SK-N-SH treated with all-trans-retinoic acid at 6 μM for 48 hours (cell line): ENCODE data around the gene BCAT1.

Experiments used
- TOX ChIP-seq: fragments of 250-450 bp; sonication (Bioruptor Pico); IDR thresholded peaks from 2 replicates; pipeline ENCODE4 v1.8.0; 2021; ENCODE audit warnings: mild to moderate bottlenecking, moderate library complexity, borderline replicate concordance
- ZC3H10 ChIP-seq: fragments of 250-450 bp; sonication (Bioruptor Pico); IDR thresholded peaks from 2 replicates; pipeline ENCODE4 v1.5.1; 2021; ENCODE audit warnings: mild to moderate bottlenecking, moderate library complexity
- ZFP3 ChIP-seq: fragments of 250-450 bp; sonication (Bioruptor Pico); IDR thresholded peaks from 2 replicates; pipeline ENCODE4 v1.5.0; 2020; ENCODE audit warnings: mild to moderate bottlenecking, moderate library complexity
- ZNF565 ChIP-seq: fragments of 450-650 bp; formaldehyde crosslinking; conservative IDR thresholded peaks from 2 replicates; pipeline ENCODE4 v1.5.0; 2020; ENCODE audit warnings: low read depth, mild to moderate bottlenecking, moderate library complexity
- TF ChIP-seq, protein P1 (sequence below): fragments of 250-450 bp; sonication (Bioruptor Pico); IDR thresholded peaks from 2 replicates; pipeline ENCODE4 v1.8.0; 2020; ENCODE audit warnings: mild to moderate bottlenecking, moderate library complexity, borderline replicate concordance
- TF ChIP-seq, protein P2 (sequence below): fragments of 250-450 bp; sonication (Bioruptor Pico); IDR thresholded peaks from 2 replicates; pipeline ENCODE4 v1.8.0; 2021; ENCODE audit warnings: low read depth, mild to moderate bottlenecking, moderate library complexity, borderline replicate concordance
- TF ChIP-seq, protein P3 (sequence below): fragments of 250-450 bp; sonication (Bioruptor Pico); IDR thresholded peaks from 2 replicates; pipeline ENCODE4 v1.5.0; 2020; ENCODE audit warnings: mild to moderate bottlenecking, moderate library complexity
- TF ChIP-seq, protein P4 (sequence below): fragments of 250-450 bp; sonication (Bioruptor Pico); IDR thresholded peaks from 2 replicates; pipeline ENCODE4 v1.5.1; 2020; ENCODE audit warnings: low read depth, mild to moderate bottlenecking, moderate library complexity

DNA sequence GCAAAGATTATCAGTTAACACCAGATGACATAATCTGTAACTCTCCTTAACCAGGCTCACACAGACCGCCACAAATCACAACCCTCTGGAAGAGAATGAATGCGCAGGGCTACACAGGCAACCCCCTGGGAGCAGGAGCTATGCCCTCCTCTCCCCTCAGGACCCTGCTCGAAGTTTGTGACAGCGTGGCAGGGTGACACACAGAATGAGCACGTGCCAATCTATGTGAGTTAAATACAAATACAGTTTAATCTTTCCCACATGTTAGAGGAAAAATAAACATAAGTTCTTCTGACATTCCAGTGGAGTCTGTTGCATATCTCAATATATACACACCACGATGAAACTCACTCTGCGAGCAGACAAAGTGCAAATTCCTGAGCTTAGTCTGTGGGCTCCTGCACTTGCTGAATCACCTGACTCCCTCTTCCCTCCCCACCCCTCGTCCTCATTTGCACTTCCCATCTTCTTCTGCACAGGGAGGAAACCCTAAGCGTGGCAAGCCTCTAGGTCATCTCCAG lies 37.6 kb downstream of the BCAT1 start:
- TF ChIP-seq, protein P1, sequence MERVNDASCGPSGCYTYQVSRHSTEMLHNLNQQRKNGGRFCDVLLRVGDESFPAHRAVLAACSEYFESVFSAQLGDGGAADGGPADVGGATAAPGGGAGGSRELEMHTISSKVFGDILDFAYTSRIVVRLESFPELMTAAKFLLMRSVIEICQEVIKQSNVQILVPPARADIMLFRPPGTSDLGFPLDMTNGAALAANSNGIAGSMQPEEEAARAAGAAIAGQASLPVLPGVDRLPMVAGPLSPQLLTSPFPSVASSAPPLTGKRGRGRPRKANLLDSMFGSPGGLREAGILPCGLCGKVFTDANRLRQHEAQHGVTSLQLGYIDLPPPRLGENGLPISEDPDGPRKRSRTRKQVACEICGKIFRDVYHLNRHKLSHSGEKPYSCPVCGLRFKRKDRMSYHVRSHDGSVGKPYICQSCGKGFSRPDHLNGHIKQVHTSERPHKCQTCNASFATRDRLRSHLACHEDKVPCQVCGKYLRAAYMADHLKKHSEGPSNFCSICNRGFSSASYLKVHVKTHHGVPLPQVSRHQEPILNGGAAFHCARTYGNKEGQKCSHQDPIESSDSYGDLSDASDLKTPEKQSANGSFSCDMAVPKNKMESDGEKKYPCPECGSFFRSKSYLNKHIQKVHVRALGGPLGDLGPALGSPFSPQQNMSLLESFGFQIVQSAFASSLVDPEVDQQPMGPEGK (CRISPR knock-in tag), result no peak
- TF ChIP-seq, protein P2, sequence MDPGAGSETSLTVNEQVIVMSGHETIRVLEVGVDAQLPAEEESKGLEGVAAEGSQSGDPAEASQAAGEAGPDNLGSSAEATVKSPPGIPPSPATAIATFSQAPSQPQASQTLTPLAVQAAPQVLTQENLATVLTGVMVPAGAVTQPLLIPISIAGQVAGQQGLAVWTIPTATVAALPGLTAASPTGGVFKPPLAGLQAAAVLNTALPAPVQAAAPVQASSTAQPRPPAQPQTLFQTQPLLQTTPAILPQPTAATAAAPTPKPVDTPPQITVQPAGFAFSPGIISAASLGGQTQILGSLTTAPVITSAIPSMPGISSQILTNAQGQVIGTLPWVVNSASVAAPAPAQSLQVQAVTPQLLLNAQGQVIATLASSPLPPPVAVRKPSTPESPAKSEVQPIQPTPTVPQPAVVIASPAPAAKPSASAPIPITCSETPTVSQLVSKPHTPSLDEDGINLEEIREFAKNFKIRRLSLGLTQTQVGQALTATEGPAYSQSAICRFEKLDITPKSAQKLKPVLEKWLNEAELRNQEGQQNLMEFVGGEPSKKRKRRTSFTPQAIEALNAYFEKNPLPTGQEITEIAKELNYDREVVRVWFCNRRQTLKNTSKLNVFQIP, result no peak
- TF ChIP-seq TOX (CRISPR knock-in tag), result no peak
- TF ChIP-seq ZC3H10 (CRISPR knock-in tag), result no peak
- TF ChIP-seq, protein P3, sequence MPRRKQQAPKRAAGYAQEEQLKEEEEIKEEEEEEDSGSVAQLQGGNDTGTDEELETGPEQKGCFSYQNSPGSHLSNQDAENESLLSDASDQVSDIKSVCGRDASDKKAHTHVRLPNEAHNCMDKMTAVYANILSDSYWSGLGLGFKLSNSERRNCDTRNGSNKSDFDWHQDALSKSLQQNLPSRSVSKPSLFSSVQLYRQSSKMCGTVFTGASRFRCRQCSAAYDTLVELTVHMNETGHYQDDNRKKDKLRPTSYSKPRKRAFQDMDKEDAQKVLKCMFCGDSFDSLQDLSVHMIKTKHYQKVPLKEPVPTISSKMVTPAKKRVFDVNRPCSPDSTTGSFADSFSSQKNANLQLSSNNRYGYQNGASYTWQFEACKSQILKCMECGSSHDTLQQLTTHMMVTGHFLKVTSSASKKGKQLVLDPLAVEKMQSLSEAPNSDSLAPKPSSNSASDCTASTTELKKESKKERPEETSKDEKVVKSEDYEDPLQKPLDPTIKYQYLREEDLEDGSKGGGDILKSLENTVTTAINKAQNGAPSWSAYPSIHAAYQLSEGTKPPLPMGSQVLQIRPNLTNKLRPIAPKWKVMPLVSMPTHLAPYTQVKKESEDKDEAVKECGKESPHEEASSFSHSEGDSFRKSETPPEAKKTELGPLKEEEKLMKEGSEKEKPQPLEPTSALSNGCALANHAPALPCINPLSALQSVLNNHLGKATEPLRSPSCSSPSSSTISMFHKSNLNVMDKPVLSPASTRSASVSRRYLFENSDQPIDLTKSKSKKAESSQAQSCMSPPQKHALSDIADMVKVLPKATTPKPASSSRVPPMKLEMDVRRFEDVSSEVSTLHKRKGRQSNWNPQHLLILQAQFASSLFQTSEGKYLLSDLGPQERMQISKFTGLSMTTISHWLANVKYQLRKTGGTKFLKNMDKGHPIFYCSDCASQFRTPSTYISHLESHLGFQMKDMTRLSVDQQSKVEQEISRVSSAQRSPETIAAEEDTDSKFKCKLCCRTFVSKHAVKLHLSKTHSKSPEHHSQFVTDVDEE (CRISPR knock-in tag), result no peak
- TF ChIP-seq, protein P4, sequence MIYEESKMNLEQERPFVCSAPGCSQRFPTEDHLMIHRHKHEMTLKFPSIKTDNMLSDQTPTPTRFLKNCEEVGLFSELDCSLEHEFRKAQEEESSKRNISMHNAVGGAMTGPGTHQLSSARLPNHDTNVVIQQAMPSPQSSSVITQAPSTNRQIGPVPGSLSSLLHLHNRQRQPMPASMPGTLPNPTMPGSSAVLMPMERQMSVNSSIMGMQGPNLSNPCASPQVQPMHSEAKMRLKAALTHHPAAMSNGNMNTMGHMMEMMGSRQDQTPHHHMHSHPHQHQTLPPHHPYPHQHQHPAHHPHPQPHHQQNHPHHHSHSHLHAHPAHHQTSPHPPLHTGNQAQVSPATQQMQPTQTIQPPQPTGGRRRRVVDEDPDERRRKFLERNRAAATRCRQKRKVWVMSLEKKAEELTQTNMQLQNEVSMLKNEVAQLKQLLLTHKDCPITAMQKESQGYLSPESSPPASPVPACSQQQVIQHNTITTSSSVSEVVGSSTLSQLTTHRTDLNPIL, result no peak
- no peak for TF ChIP-seq ZFP3 (CRISPR knock-in tag)
- no peak for TF ChIP-seq ZNF565
